GM18511 (cell line): ENCODE results near the gene PARN.
"Not testable (repeated sequence)": the region's sequence is repeated elsewhere in the genome, so short reads cannot be mapped to it uniquely, and the experiment has no call there.

Experiments used
- ATAC-seq: cut with Tn5 transposase; IDR thresholded peaks from one replicate; pipeline ENCODE4 v1.9.1; 2021; ENCODE audit warnings: mild to moderate bottlenecking, moderate library complexity; ENCODE audit not compliant: unreplicated experiment

Gene PARN

DNA sequence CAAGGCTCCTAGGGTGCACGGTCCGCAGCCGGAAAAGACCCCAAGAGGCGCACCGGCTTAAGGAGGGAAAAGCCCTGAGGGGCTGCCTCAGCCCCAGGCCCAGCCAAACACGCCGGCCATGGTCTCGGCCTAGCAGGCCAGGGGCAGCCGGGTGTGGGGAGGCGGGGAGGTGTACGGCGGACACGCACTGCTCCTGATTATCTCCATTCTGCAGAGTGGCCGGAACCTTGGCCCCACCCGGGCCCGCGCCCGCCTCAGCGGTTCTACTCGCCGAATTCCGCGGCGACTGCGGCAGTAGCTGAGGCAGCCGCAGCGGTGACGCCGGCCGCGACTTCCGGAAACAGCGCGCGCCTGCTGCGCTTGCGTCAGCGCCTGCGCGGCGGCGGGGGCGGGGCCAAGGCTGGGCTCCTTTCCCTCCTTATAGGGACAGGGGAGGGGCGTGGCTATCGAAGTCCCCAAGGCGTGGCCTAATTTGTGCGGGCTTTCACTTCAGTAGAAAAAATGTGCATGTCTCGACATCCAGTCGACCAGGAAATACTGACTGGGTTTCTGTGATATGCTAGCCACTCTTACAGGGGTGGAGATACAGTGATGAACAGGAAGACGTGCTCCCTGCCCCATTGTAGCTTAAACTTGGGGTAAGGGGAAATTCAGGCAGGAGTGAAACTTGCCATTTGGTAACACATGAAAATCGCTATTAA is at the start of gene PARN:
Gene PARN, minus strand, starts transcription at position 342 of the 701 bp plus-strand sequence. Its CDS starts 135 bp downstream, at position 207.
- peak; percentile 54 for ATAC-seq

- no peak for ATAC-seq
Measured at GRCh38 chr16:14678748-14679497, 48.9 kb upstream of the PARN start.

- ATAC-seq = no peak
Measured at GRCh38 chr16:14677627-14678026, 47.6 kb upstream of the PARN start.

GRCh38 chr16:14676633-14677032 is 46.6 kb upstream of the PARN start:
- ATAC-seq = no peak

GRCh38 chr16:14672403-14672971 is 42.4 kb upstream of the PARN start:
- ATAC-seq = peak; percentile 80

GRCh38 chr16:14669776-14670175 is 39.7 kb upstream of the PARN start:
- no peak for ATAC-seq

GRCh38 chr16:14668556-14669223 is 38.6 kb upstream of the PARN start:
- no peak for ATAC-seq

GRCh38 chr16:14667347-14668266 is 37.5 kb upstream of the PARN start:
- no peak for ATAC-seq

DNA sequence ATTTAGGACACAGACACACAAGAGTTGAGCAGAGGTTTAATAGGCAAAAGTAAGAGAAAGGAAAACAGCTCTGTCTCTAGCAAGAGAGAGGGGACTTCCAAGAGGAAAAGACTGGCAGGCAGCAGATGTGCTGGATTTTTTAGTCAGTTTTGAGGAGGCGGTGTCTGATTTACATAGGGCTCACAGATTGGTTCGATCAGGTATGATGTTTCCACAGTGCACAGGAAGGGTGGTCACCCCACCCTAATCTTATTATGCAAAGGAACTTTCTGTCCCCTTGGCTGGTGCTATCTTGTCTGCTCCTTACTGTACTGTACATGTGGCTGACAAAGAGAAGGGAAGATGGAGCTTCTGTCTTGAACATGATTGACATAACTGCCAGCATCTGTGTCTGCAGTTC is 28.0 kb upstream of the PARN start:
- ATAC-seq = no peak

DNA sequence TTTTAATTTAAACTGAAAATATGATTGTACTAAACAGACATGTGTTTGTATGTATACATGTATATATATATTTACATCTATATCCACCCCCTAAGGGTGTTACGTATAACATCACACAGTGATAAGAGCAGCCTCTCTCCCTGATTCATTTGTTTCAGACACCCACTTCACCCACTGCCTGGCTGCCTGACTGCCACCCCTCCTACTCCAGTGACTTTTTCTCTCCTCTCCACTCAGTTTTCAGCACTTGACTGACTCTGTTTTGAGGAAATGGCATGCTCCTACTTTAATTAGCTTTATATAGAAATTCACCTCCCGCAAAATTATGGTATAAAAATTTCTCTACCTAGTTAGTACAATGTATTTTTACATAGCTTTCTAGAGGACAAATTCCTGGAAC is 22.7 kb upstream of the PARN start:
- no peak for ATAC-seq

- no peak for ATAC-seq
Measured at GRCh38 chr16:14650629-14651028, 20.6 kb upstream of the PARN start.

DNA sequence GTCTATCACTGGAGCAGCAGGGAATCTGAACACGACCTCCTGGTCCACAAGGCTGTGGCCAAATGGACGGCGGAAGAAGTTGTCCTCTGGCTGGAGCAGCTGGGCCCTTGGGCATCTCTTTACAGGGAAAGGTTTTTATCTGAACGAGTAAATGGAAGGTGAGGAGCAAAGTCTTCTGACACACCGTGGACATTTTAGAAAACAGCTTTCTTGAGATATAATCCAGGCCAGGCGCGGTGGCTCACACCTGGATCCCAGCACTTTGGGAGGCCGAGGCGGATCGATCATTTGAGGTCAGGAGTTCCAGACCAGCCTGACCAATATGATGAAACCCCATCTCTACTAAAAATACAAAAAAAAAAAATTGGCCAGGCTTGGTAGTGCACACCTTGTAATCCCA is 19.8 kb upstream of the PARN start:
- no peak for ATAC-seq

- no peak for ATAC-seq
Measured at GRCh38 chr16:14641926-14642325, 11.9 kb upstream of the PARN start.

- ATAC-seq = no peak
Measured at GRCh38 chr16:14641206-14641605, 11.1 kb upstream of the PARN start.

DNA sequence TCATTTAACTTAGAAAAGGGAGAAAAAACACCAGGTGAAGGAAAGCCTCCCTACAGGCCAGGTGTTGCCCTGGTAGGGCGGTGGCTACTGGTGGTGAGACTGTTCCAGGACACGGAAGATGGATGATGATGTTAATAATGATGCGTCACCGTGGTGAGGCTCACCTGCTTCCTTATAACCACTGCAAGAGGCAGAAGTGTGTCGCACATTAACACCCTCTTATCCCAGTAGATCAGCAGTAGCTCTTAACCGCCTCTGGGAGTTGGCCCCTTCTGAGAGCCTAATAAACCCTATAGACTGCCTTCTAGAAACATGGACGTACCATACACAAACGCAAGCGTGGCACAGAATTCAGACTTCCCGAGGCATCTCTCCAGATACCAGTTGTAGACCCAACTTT is 10.5 kb upstream of the PARN start:
- ATAC-seq = no peak

- not testable (repeated sequence) for ATAC-seq
Measured at GRCh38 chr16:14636951-14637240, 6.8 kb upstream of the PARN start.

DNA sequence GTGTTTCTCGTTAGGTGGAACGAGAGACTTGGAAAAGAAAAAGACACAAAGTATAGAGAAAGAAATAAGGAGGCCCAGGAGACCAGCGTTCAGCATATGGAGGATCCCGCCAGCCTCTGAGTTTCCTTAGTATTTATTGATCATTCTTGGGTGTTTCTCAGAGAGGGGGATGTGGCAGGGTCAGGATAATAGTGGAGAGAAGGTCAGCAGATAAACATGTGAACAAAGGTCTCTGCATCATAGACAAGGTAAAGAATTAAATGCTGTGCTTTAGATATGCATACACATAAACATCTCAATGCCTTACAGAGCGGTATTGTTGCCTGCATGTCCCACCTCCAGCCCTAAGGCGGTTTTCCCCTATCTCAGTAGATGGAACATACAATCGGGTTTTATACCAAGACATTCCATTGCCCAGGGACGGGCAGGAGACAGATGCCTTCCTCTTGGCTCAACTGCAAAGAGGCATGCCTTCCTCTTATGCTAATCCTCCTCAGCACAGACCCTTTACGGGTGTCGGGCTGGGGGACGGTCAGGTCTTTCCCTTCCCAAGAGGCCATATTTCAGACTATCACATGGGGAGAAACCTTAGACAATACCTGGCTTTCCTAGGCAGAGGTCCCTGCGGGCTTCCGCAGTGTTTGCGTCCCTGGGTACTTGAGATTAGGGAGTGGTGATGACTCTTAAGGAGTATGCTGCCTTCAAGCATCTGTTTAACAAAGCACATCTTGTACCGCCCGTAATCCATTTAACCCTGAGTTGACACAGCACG is 6.3 kb upstream of the PARN start:
- ATAC-seq = not testable (repeated sequence)

- ATAC-seq = no peak
Measured at GRCh38 chr16:14635395-14636165, 5.5 kb upstream of the PARN start.

DNA sequence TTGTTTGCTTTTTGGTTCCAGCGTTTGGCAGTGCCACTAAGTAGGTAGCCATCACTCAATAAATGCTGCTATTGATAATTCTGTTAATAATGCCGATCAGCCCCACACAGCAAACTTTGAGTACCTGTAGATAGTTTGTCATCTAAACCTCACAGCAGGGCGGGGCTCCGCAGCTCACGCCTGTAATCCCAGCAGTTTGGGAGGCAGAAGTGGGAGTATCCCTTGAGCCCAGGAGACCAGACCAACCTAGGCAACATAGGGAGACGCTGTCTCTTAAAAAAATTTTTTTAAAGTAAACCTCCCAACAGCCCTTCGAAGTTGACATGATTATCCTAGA is 4.3 kb upstream of the PARN start:
- no peak for ATAC-seq
